Keratinocyte (primary cell): ENCODE measurements around the gene THSD8.

Experiments
- CTCF ChIP-seq, 3 experiments: IDR thresholded peaks in 1 of 3; conservative IDR thresholded peaks in 1 of 3; optimal IDR thresholded peaks in 1 of 3; 2 replicates in 2 of 3; 3 replicates in 1 of 3; pipeline versions ENCODE3 to v1.5.1; 2011; ENCODE audit warnings: low read length in 3 of 3, mild to moderate bottlenecking in 3 of 3, moderate library complexity in 2 of 3, control low read depth in 1 of 3, inconsistent platforms in 1 of 3; ENCODE audit not compliant: insufficient read depth in 2 of 3; ENCODE audit errors: extremely low read depth in 1 of 3
- EZH2 ChIP-seq: IDR thresholded peaks from one replicate; pipeline ENCODE4 v1.6.1; 2012; ENCODE audit warnings: inconsistent platforms, mild to moderate bottlenecking, low read length, moderate library complexity

- TF ChIP-seq EZH2 (no peak), CTCF (optimal IDR thresholded peaks at IDR 0.05 in 1 of 3, IDR thresholded peaks at IDR 0.05 in 1 of 3, conservative IDR thresholded peaks at IDR 0.05 in 1 of 3; ENCODE audit: extremely low read depth in 1 of 3, insufficient read depth in 2 of 3, low read length in 3 of 3) (no peak)
Measured at GRCh38 chr19:12799742-12800465, 2.0 kb upstream of the THSD8 start.
